Endothelial cell of umbilical vein (primary cell): ENCODE results near the gene KCNG1. TPM values are rescaled to one million over a fixed set of nuclear protein-coding genes. Genes with fewer than 3 reads are reported as not detected.

Source experiments
- BruUV-seq: library from RNA; stranded (reverse); fragments of 400-500 nt; replicated peaks from 2 replicates; lab custom pipeline; 2021; lab: Mats Ljungman, UMichigan
- CTCF ChIA-PET: fragments of 300-600, 350-600 bp; sonication (Branson Sonifier 250); formaldehyde crosslinking; loops from one replicate; lab custom pipeline; 2021; ENCODE audit warnings: antibody characterized with exemption, inconsistent platforms; lab: Charles Lee
- POLR2A ChIA-PET: fragments of 300-600, 350-600 bp; sonication (Branson Sonifier 250); formaldehyde crosslinking; loops from one replicate; lab custom pipeline; 2021; ENCODE audit warnings: antibody characterized with exemption, inconsistent platforms; lab: Charles Lee
- DNase-seq: peaks from one replicate; pipeline ENCODE4 v3.0.0-alpha.2; 2011; ENCODE audit warnings: low read depth, low spot score
- FAIRE-seq: peaks from 2 replicates; lab custom pipeline; 2011; peaks lifted over from hg19 to GRCh38; lab: Jason Lieb, UNC
- H2AFZ ChIP-seq: 2 replicates; pipeline ENCODE4 v1.6.0; 2012; ENCODE audit warnings: low read depth, low read length, control low read depth, inconsistent platforms
- H3K27ac ChIP-seq: 2 replicates; pipeline ENCODE4 v1.5.1; 2011; ENCODE audit warnings: low read depth, mild to moderate bottlenecking, control low read depth, low read length, moderate library complexity; ENCODE audit not compliant: insufficient read depth
- H3K27me3 ChIP-seq, 2 experiments: 2 replicates each; pipeline versions ENCODE4 v1.6.0 to v1.6.1; 2011; ENCODE audit warnings: low read length in 2 of 2, mixed read lengths in 1 of 2; ENCODE audit not compliant: control insufficient read depth in 2 of 2, insufficient read depth in 2 of 2
- H3K36me3 ChIP-seq, 2 experiments: 2 replicates in 1 of 2; 3 replicates in 1 of 2; pipeline ENCODE4 v1.5.1; 2011; ENCODE audit warnings: low read length in 2 of 2, mild to moderate bottlenecking in 1 of 2, moderate library complexity in 1 of 2; ENCODE audit not compliant: control insufficient read depth in 2 of 2, insufficient read depth in 2 of 2; ENCODE audit errors: extremely low read depth in 1 of 2
- H3K4me1 ChIP-seq: 3 replicates; pipeline ENCODE4 v1.5.1; 2011; ENCODE audit warnings: mild to moderate bottlenecking, low read length; ENCODE audit not compliant: control insufficient read depth, insufficient read depth; ENCODE audit errors: extremely low read depth
- H3K4me2 ChIP-seq: 2 replicates; pipeline ENCODE4 v1.6.1; 2011; ENCODE audit warnings: low read length, control low read depth, mixed read lengths; ENCODE audit not compliant: insufficient read depth
- H3K4me3 ChIP-seq, 3 experiments: fragments of 200-600 bp in 1 of 3; sonication (generic), shearing (Covaris generic) in 1 of 3; replicated peaks in 1 of 3; 2 replicates each; pipeline ENCODE4 v1.5.1; 2011 to 2016; ENCODE audit warnings: control low read depth in 3 of 3, low read length in 3 of 3, mild to moderate bottlenecking in 2 of 3, inconsistent platforms in 1 of 3, low read depth in 1 of 3, moderate library complexity in 1 of 3; ENCODE audit not compliant: insufficient read depth in 1 of 3
- H3K79me2 ChIP-seq: 2 replicates; pipeline ENCODE4 v1.6.0; 2012; ENCODE audit warnings: low read length, inconsistent platforms; ENCODE audit not compliant: control insufficient read depth, insufficient read depth
- H3K9ac ChIP-seq: replicated peaks from 2 replicates; pipeline ENCODE3; 2011; ENCODE audit warnings: low read length, control low read depth; ENCODE audit not compliant: insufficient read depth; ENCODE audit errors: extremely low read depth
- H3K9me1 ChIP-seq: replicated peaks from 3 replicates; pipeline ENCODE4 v1.6.0; 2011; ENCODE audit warnings: mild to moderate bottlenecking, low read length; ENCODE audit not compliant: control insufficient read depth, insufficient read depth; ENCODE audit errors: extremely low read depth
- H3K9me3 ChIP-seq: replicated peaks from 2 replicates; pipeline ENCODE4 v1.5.1; 2012; ENCODE audit warnings: low read length, inconsistent platforms; ENCODE audit not compliant: control insufficient read depth, insufficient read depth
- H4K20me1 ChIP-seq: replicated peaks from 2 replicates; pipeline ENCODE3; 2011; ENCODE audit warnings: mild to moderate bottlenecking, low read length; ENCODE audit not compliant: control insufficient read depth, insufficient read depth; ENCODE audit errors: extremely low read depth
- CTCF ChIP-seq, 2 donors: IDR thresholded peaks; 1 replicate in 1 of 2; 2 replicates in 1 of 2; pipeline ENCODE4 v1.5.1; 2011; ENCODE audit warnings: low read length in 2 of 2, mild to moderate bottlenecking in 2 of 2, moderate library complexity in 2 of 2, control low read depth in 1 of 2, inconsistent platforms in 1 of 2, low read depth in 1 of 2; ENCODE audit not compliant: insufficient read depth in 1 of 2; ENCODE audit errors: extremely low read depth in 1 of 2
- EZH2 ChIP-seq: IDR thresholded peaks from 2 replicates; pipeline ENCODE4 v1.6.1; 2012; ENCODE audit warnings: borderline replicate concordance, low read depth, mild to moderate bottlenecking, moderate library complexity, low read length, inconsistent platforms; ENCODE audit not compliant: severe bottlenecking
- FOS ChIP-seq: IDR thresholded peaks from 2 replicates; pipeline ENCODE4 v1.6.1; 2011; ENCODE audit warnings: mild to moderate bottlenecking, low read length, moderate library complexity, borderline replicate concordance; ENCODE audit not compliant: insufficient read depth
- GATA2 ChIP-seq: IDR thresholded peaks from 2 replicates; pipeline ENCODE4 v1.7.0; 2011; ENCODE audit warnings: low read depth, mild to moderate bottlenecking, moderate library complexity, mixed read lengths, low read length; ENCODE audit not compliant: insufficient read length, insufficient read depth
- JUN ChIP-seq: IDR thresholded peaks from 2 replicates; pipeline ENCODE4 v1.6.1; 2011; ENCODE audit warnings: borderline replicate concordance, low read depth; ENCODE audit not compliant: insufficient read length, insufficient read depth
- MAX ChIP-seq: IDR thresholded peaks from 2 replicates; pipeline ENCODE4 v1.6.1; 2011; ENCODE audit not compliant: insufficient read depth, insufficient read length
- MYC ChIP-seq: IDR thresholded peaks from one replicate; pipeline ENCODE4 v1.6.1; 2011; ENCODE audit warnings: mild to moderate bottlenecking, low read depth, low read length
- POLR2A ChIP-seq: IDR thresholded peaks from 2 replicates; pipeline ENCODE4 v1.6.1; 2012; ENCODE audit warnings: low read depth, mild to moderate bottlenecking, control low read depth, low read length
- POLR2AphosphoS5 ChIP-seq: IDR thresholded peaks from 2 replicates; pipeline ENCODE4 v1.6.1; 2012; ENCODE audit warnings: low read depth, mild to moderate bottlenecking, control low read depth, low read length, moderate library complexity; ENCODE audit not compliant: insufficient read depth
- dilution Hi-C: fragments of 300-500 bp; cut with MboI; formaldehyde crosslinking; loops from one replicate; pipeline ENCODE4 v1.15.0; 2019; ENCODE audit warnings: low sequenced_read_pairs; ENCODE audit not compliant: extremely low pct_ligation_motif_present
- intact Hi-C: fragments of 100-400 bp; cut with micrococcal nuclease; formaldehyde crosslinking; loops from one replicate; pipeline ENCODE4 v1.10.0; 2022
- polyA plus RNA-seq, 4 experiments: library from polyadenylated mRNA; depleted of rRNA in 3 of 4; stranded (reverse) in 3 of 4; unstranded in 1 of 4; fragments of >200 nt; gene quantifications; 2 replicates each; pipeline versions ENCODE4 v1.2.1 to v1.2.3, GENCODE V29; 2011 to 2012; ENCODE audit warnings: missing spikeins in 1 of 4
- total RNA-seq: library from RNA; stranded (reverse); gene quantifications from 2 replicates; pipeline ENCODE4 v1.2.3, GENCODE V29; 2021

Gene KCNG1
- total and polyA plus RNA-seq, 2 donors (not counting 3 experiments of a cell fraction or from before 2014, with no cell fraction given) = 0.22 to 1.1 TPM

GRCh38 chr20:51029556-51029955, 6.6 kb upstream of the KCNG1 start:
- FAIRE-seq (no peak), DNase-seq (no peak)
- no peaks in the 10 kb centered on the region for H3K36me3 ChIP-seq
- no peaks in the 10 kb centered on the region for H3K79me2 ChIP-seq
- BruUV-seq = no TSS peak
- H3K9me3 ChIP-seq = no peaks in the 10 kb centered on the region
- peaks cover 4% of the 10 kb centered on the region for H3K4me1 ChIP-seq
- peaks cover 27 to 38% of the 10 kb centered on the region in 2 experiments for H3K27me3 ChIP-seq
- no peak overlapping the region for H2AFZ ChIP-seq
- H3K27ac ChIP-seq = no peak overlapping the region
- no peak overlapping the region for H3K9ac ChIP-seq
- ChIA-PET POLR2A (no interaction called here), CTCF (interaction anchor here (1.0 to 7.3 kb wide), 7 partner anchors 14 to 296 kb away, joined by 3 to 47 read pairs (median 4); no protein-coding TSS in a partner anchor)
- dilution Hi-C loops = no loop called here
- H3K4me3 ChIP-seq = no peak overlapping the region
- no peaks in the 10 kb centered on the region for H3K9me1 ChIP-seq
- H3K4me2 ChIP-seq = no peak overlapping the region
- intact Hi-C loops = no loop called here
- TF ChIP-seq MAX (no peak), MYC (no peak), FOS (no peak), GATA2 (no peak), JUN (no peak), CTCF (IDR thresholded peaks at IDR 0.05; ENCODE audit: extremely low read depth in 1 of 2, insufficient read depth in 1 of 2, low read depth in 1 of 2, low read length in 2 of 2) (no peak), EZH2 (no peak), POLR2A (no peak), POLR2AphosphoS5 (no peak)
- H4K20me1 ChIP-seq = no peaks in the 10 kb centered on the region
